Measurements from ENCODE around the gene FSTL4.

The FSTL4 gene

DNA sequence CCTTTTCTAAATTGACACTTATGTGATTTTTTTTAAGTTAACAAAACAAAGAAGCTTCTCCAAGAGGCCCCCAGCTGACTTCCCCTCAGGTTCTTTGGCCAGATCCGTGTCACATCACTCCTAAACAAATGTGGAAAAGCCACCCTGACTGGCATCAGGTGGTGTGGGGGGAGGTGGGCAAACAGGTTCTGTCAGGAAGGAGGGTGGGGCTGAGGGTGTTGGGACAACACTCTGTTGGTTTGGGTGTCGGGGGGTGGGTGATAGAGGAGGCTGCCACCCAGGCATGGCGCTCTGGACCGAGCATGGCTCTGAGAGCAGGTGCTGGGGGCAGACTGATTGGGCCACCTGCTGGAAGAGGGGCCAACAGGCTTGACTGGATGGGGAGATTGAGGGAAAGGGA is 349.7 kb downstream of the FSTL4 start:
- no peak overlapping the region for H3K27ac ChIP-seq

DNA sequence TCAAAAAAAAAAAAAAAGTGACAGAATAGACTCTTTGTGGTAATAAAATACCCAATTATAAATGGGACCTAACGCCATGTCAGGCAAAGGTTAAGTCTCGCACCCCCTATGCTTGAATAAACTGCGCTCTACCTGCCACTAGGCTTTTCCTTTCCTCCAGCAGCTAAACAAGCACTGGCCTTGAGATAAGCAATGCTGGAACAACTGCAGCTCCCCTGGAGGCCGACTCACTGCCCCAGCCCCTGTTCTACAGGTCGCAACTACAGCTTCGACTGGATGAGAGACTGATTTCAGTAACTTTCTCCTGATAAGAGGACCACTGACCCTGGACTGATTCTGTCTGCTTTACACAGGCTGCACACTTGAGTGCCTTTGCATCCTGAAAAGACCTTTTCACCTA is 350.3 kb downstream of the FSTL4 start:
- TF ChIP-seq ZFX (IDR thresholded peaks at IDR 0.05; ENCODE audit: borderline replicate concordance) = no peak
- TF ChIP-seq, protein P1, sequence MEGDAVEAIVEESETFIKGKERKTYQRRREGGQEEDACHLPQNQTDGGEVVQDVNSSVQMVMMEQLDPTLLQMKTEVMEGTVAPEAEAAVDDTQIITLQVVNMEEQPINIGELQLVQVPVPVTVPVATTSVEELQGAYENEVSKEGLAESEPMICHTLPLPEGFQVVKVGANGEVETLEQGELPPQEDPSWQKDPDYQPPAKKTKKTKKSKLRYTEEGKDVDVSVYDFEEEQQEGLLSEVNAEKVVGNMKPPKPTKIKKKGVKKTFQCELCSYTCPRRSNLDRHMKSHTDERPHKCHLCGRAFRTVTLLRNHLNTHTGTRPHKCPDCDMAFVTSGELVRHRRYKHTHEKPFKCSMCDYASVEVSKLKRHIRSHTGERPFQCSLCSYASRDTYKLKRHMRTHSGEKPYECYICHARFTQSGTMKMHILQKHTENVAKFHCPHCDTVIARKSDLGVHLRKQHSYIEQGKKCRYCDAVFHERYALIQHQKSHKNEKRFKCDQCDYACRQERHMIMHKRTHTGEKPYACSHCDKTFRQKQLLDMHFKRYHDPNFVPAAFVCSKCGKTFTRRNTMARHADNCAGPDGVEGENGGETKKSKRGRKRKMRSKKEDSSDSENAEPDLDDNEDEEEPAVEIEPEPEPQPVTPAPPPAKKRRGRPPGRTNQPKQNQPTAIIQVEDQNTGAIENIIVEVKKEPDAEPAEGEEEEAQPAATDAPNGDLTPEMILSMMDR (IDR thresholded peaks at IDR 0.05) = no peak

More for the DNA sequence above, 349.7 kb downstream of the FSTL4 start:
- no peak for TF ChIP-seq ZFX (IDR thresholded peaks at IDR 0.05; ENCODE audit: borderline replicate concordance)
- TF ChIP-seq, protein P1 (IDR thresholded peaks at IDR 0.05) = no peak

DNA sequence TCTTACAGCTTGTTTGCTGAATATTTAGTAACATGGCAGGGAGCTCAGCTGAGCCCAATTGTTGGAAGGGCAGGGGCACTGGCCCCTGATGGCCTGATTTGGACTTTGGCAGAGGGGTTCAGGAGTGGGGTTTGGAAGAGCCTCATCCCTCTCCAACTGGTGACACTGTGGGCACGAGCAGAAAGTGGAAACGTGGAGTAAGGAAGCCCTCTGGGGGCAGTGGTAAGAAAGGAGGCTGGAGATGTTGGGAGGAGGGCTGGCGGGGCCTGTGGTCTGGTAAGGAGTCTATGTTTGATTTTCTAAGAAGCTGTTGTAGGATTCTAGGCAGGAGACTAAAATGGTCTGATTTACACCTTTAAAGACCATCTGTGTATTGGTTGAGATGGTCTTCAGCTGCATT is 351.6 kb downstream of the FSTL4 start:
- TF ChIP-seq, protein P1 (IDR thresholded peaks at IDR 0.05) = no peak
- H3K27ac ChIP-seq = no peak overlapping the region

More for the DNA sequence above, 350.3 kb downstream of the FSTL4 start:
- H3K27ac ChIP-seq = no peak overlapping the region

DNA sequence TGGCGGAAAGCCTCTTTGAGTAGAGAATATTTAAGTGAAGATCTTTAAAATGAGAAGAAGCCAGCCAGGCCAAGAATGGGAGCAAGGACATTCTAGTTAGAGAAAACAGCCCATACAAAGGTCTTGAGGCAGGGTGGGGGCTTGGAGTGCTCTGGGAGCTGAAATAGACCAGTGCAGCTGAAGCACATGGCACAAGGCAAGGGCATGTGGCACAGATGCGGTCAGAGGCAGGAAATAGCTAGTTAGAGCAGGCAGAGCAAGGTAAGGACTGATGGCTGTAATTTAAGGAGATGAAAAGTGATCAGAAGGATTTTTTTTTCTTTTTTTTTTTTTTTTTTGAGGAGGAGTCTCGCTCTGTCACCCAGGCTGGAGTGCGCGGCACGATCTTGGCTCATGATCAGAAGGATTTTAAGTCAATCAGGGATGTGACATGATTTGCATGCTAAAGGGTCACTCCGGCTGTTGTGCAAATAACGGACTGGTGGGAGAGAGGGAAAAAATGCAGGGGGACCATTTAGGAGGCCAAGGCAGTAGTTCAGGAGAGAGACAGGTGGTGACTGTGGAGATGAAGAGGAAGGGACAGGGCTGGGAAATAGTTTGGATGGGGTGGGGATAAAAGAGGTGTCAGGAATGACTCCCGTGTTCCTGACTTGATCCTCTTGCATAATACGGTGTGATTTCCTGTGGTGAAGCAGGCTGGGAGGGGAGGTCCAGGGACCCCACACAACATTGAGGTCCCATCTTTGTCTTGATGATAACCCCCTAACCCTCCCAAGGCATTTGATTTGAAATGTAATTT is 352.9 kb downstream of the FSTL4 start:
- H3K27ac ChIP-seq = no peak overlapping the region
- no peak for TF ChIP-seq ZFX (IDR thresholded peaks at IDR 0.05; ENCODE audit: borderline replicate concordance)
- TF ChIP-seq, protein P1 (IDR thresholded peaks at IDR 0.05) = no peak

DNA sequence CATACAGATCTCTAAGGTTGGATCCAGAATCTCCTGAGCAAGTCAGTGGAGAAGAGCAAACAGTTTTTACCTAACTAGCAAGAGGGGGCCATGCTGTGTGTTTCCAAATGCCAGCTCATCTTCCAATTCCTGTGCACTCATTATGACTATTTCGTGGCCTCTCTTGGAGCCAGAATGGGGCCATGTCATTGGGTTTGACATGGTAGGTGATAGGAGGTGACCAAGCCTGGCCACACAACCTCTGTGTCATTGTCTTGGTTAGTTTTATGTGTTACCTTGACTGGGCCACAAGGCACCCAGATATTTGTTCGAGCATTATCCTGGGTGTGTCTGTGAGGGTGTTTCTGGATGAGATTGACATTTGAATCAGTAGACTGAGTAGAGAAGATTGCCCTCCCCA is 354.4 kb downstream of the FSTL4 start:
- H3K27ac ChIP-seq = no peak overlapping the region
- TF ChIP-seq, protein P1 (IDR thresholded peaks at IDR 0.05) = no peak
- TF ChIP-seq ZFX (IDR thresholded peaks at IDR 0.05; ENCODE audit: borderline replicate concordance) = no peak

DNA sequence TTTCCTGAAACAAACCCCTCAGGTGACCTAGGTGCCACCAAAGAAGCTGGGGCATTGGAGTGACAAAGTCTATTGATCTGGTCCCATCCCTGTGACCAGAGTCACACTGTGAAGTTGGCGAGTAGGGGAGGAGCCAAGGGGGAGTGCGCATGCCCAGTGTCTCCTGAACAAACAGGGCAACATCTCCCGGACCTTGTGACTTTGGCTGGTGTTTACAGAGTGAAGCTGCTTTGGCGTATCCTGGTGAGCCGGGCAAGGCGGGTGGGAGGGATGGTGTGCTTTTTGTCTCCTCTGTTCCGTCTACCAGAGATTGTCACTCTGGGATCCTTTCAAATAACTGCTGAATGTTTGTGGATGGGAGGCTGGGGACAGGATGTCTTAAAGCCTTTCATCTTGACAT is 356.1 kb downstream of the FSTL4 start:
- TF ChIP-seq, protein P1 (IDR thresholded peaks at IDR 0.05) = no peak
- no peak for TF ChIP-seq ZFX (IDR thresholded peaks at IDR 0.05; ENCODE audit: borderline replicate concordance)
- H3K27ac ChIP-seq = no peak overlapping the region

DNA sequence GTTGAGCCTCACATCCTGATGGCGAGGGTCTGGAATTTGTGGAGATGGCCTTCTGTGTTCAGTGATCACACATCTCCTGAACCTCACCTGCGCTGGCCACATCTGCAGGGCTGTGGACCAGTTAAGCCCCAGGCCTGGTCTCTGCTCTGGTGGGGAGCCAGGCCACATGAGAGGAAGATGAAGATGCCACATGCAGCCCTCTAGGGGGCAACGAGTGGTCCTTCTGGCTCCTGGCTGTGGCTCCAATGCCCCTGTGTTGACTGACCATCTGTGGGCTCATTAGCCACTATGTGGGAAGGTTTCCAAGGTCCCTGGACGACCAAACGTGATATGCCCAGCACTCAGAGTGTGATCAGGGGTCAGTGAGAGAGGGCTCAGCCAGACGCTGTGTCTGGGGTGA is 357.5 kb downstream of the FSTL4 start:
- TF ChIP-seq, protein P1 (IDR thresholded peaks at IDR 0.05) = no peak
- TF ChIP-seq ZFX (IDR thresholded peaks at IDR 0.05; ENCODE audit: borderline replicate concordance) = no peak
- H3K27ac ChIP-seq = no peak overlapping the region
